Measurements from ENCODE around the gene RAB44.

RAB44 gene

GRCh38 chr6:36754582-36755434 is 57.2 kb downstream of the RAB44 start:
- DNase-seq: no peak

DNA sequence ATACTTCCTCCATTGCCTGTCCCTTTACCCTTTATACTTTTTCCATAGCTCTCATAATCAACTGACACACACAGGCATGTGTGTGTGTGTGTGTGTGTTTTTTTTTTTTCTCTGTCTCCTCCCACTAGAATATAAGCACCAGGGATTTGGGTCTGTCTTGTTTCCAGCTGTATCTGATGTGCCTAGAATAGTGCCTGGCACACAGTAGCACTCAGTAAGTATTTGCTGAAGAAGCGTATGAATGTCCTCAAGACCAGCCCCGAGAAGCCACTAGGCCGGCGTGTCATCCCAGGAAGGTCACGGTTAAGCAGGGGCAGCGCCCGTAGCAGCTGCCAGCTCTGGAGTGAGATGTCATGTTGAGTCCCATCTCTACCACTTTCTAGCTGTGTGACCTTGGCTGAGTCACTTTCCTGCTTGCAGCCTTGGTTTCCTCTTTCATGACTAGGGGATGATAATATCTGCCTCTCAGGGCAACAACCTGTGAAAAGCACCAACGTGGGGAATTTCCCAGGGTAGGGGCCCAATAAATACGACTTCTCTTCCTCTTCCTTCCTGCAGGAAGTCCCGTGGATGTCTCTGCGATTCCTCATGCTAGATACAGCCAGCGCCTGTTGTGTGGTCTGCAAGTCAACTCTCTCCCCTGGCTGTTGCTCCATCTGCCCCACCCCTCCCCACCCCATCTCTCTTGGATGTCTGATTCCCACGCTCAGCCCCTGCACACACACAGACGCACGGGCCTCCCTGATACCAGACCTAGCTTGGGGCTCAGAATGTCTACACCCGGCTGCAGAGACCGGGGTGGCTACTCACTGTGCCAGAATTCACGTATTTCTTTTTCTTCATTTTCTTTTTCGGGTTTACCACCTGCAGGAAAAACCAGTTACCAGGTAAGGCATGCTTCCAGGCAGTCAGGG is 58.1 kb downstream of the RAB44 start:
- DNase-seq: no peak

- no peak for DNase-seq
Measured at GRCh38 chr6:36756786-36757185, 59.2 kb downstream of the RAB44 start.

GRCh38 chr6:36757206-36757605 is 59.6 kb downstream of the RAB44 start:
- DNase-seq: no peak

GRCh38 chr6:36757943-36758508 is 60.4 kb downstream of the RAB44 start:
- DNase-seq: no peak

- no peak for DNase-seq
Measured at GRCh38 chr6:36758516-36759147, 61.0 kb downstream of the RAB44 start.

DNA sequence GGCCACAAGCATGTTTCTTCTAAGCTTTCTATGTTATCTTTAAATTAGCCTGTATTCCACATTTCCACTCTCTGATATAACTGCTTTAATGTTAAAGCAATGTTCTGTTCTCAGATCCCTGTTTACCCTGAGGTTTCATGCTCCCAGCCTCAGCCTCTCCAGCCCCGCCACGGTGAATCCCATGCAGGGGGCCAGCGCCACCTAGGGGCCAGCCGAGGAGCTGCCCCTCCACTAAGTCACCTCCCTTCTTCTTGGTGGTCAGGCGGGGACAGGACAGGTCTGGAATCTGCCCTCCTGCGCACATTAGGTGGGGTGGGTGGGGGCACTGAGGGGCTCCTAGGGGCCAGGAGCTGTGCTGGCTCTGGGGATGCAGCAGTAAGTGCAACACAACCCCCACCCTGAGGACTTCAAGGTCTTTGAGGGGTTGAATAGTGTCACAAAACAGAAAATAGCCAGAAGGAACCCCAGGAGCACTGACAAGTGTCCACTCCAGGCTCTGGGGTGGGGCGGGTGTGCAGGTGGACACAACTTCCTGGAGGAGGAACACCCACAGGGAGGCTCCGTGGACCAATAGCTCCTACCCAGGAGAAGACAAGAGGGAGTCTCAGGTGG is 61.6 kb downstream of the RAB44 start:
- DNase-seq: no peak

- DNase-seq: no peak
Measured at GRCh38 chr6:36760685-36761435, 63.2 kb downstream of the RAB44 start.

- no peak for DNase-seq
Measured at GRCh38 chr6:36762123-36762522, 64.5 kb downstream of the RAB44 start.

GRCh38 chr6:36765190-36765589 is 67.6 kb downstream of the RAB44 start:
- DNase-seq: no peak

DNA sequence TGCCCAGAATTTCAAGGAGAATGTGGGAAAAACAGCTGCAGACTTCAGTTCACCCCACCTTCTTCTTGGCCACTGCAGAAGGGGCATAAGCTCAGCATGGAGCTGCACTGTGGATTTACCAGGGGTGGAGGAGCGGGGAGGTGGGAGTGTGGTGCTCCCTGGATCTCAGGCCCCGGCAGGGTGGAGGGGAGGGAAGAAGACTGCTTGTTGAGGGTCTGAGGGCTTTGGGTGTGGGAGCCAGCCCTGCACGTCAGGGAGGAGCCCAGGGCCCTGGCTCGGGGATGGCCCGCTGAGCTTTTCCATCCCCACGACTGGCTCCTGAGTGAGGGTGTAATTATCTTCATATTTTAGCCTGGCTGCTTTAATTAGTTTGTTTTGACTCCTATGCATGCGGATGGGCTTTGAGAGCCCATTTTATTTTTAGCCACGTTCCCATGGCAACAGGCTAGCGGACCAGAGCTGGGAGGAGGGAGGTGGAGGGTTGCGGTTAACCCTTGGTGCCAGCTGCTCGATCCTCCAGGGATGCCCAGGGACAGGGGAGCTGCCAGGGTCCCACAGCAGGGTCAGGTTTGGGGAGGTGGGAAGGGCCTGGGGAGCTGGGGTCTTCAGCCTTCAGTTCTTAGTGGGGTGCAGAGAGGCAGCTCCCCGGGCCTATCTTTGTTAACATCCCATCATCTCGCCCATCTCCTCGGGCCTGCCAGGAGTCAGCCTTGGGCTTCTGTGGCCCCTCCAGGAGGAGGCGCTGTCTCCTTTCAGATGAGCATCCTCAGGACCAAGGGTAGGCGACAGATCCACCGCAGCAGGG is 68.2 kb downstream of the RAB44 start:
- DNase-seq: no peak

- DNase-seq: no peak
Measured at GRCh38 chr6:36766399-36766945, 68.8 kb downstream of the RAB44 start.

DNA sequence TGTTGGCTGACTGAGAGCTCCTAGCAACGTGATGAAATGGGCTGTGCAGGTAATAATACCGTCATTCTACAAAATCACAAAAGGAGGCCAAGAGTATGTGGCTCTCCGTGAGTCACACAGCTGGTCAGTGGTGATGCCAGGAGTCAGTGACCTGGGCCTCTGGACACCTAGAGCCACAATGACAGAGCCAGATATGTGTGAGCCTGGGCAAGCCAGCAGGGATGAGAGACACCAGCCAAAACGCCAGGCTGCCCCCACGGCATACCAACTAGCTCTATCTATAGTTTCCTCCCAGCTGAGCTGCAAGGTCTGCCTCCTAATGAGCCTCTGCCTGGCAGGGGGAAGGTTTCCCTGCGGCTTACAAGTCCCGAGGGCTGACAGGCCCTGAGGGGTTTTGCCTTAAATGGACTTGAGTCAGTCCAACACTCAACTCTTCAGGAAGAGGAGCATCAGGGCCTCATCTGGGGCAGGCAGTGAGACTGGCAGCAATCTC is 71.6 kb downstream of the RAB44 start:
- DNase-seq: no peak

- DNase-seq: no peak
Measured at GRCh38 chr6:36769676-36770499, 72.3 kb downstream of the RAB44 start.

GRCh38 chr6:36771145-36771544 is 73.5 kb downstream of the RAB44 start:
- no peak for DNase-seq

- no peak for DNase-seq
Measured at GRCh38 chr6:36772397-36772796, 74.8 kb downstream of the RAB44 start.

DNA sequence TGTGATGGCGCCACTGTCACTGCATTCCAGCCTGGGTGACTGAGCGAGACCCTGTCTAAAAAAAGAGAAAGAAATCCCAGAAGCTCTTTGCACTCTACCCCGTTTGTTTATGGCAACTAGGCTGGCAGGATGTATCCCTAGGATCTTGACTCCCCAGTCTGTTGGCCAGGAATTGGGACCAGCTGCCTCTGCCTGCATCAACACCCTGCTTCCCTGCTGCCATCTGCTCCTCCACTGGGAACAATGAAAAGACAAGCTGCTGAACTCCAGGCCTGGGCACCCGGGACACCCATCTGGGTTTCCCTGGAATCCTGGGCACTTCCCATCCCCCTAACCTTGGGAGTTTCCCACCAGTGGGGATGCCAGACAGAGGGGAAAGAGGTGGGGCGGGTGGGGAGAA is 76.7 kb downstream of the RAB44 start:
- DNase-seq: no peak

DNA sequence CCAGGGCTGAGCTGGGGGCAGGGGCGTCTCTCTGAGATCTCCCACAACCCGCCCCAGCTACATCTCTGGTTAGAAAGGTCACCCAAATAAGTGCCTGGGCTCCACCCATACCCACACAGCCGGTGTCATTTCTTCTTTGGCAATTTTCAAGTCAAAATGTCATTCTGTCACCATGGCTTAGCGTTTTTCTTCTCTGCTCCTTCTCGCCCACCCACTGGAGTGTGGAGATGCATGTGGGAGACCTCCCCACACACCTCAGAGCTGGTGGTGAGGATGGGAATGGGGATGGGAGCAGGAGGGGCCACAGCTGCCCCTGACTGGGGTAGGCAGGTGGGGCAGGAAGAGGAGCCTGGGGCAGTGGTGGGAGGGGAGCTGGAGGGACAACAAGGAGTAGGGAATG is 78.5 kb downstream of the RAB44 start:
- DNase-seq: no peak

GRCh38 chr6:36777801-36778200 is 80.2 kb downstream of the RAB44 start:
- no peak for DNase-seq

DNA sequence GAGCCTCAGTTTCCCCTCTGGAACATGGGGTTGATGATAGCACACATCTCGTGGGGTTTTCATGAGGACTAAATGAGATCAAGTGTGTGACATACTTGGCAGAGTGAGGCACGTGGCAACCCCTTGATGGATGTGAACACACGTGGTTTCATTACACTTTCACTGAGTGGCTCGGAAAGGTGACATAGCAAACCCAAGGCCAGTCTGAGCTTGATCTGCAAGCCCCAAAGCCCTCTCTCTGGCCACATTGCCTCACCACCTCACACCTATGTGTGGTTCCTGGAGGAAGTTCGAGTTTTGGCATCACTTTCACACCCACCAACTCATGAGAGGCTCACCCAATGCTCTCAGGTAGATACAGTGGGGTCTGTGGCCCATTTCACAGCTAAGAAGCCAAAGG is 81.6 kb downstream of the RAB44 start:
- no peak for DNase-seq
